ENCODE data around the gene TRIM9. TPM values are rescaled to one million over a fixed set of nuclear protein-coding genes. Genes with fewer than 3 reads are reported as not detected.

The TRIM9 gene
- total and polyA plus RNA-seq, 2 donors (not counting 3 experiments of a cell fraction or from before 2014, with no cell fraction given), result not detected

GRCh38 chr14:50984036-50984710 lies 110.7 kb downstream of the TRIM9 start:
- Histone ChIP-seq H3K27ac (ENCODE audit: insufficient read depth, low read depth, low read length) (no peak overlapping the region), H2AFZ (ENCODE audit: low read depth, low read length) (no peak overlapping the region), H3K9me1 (replicated peaks; ENCODE audit: control insufficient read depth, extremely low read depth, insufficient read depth, low read length) (no peaks in the 10 kb centered on the region), H3K9me3 (replicated peaks; ENCODE audit: control insufficient read depth, insufficient read depth, low read length) (no peaks in the 10 kb centered on the region), H4K20me1 (replicated peaks; ENCODE audit: control insufficient read depth, extremely low read depth, insufficient read depth, low read length) (no peaks in the 10 kb centered on the region), H3K79me2 (ENCODE audit: control insufficient read depth, insufficient read depth, low read length) (no peaks in the 10 kb centered on the region), H3K4me1 (ENCODE audit: control insufficient read depth, extremely low read depth, insufficient read depth, low read length) (no peaks in the 10 kb centered on the region), H3K9ac (replicated peaks; ENCODE audit: extremely low read depth, insufficient read depth, low read length) (no peak overlapping the region), H3K4me3 (replicated peaks in 1 of 3; ENCODE audit: insufficient read depth in 1 of 3, low read depth in 1 of 3, low read length in 3 of 3) (no peak overlapping the region), H3K4me2 (ENCODE audit: insufficient read depth, low read length) (no peak overlapping the region), H3K36me3 (ENCODE audit: control insufficient read depth in 2 of 2, extremely low read depth in 1 of 2, insufficient read depth in 2 of 2, low read length in 2 of 2) (no peaks in the 10 kb centered on the region), H3K27me3 (ENCODE audit: control insufficient read depth in 2 of 2, insufficient read depth in 2 of 2, low read length in 2 of 2) (peaks cover 20 to 36% of the 10 kb centered on the region in 2 experiments)
- intact Hi-C loops (cut with micrococcal nuclease) (no loop called here), dilution Hi-C loops (cut with MboI; ENCODE audit: extremely low pct_ligation_motif_present, low sequenced_read_pairs) (no loop called here)
- no TSS peak for BruUV-seq (replicated peaks)
- POLR2A ChIA-PET, result no interaction called here
- no peak for DNase-seq (ENCODE audit: low read depth, low spot score)
- CTCF ChIA-PET, result no interaction called here
- no peak for FAIRE-seq
- TF ChIP-seq POLR2A (IDR thresholded peaks at IDR 0.05; ENCODE audit: low read depth, low read length), result no peak
- no peak for TF ChIP-seq FOS (IDR thresholded peaks at IDR 0.05; ENCODE audit: borderline replicate concordance, insufficient read depth, low read length)
- TF ChIP-seq MAX (IDR thresholded peaks at IDR 0.05; ENCODE audit: insufficient read depth, insufficient read length), result no peak
- TF ChIP-seq JUN (IDR thresholded peaks at IDR 0.05; ENCODE audit: borderline replicate concordance, insufficient read depth, insufficient read length, low read depth), result no peak
- TF ChIP-seq GATA2 (IDR thresholded peaks at IDR 0.05; ENCODE audit: insufficient read depth, insufficient read length, low read depth, low read length), result no peak
- TF ChIP-seq POLR2AphosphoS5 (IDR thresholded peaks at IDR 0.05; ENCODE audit: insufficient read depth, low read depth, low read length), result no peak
- TF ChIP-seq CTCF (IDR thresholded peaks at IDR 0.05; ENCODE audit: extremely low read depth in 1 of 2, insufficient read depth in 1 of 2, low read depth in 1 of 2, low read length in 2 of 2), result no peak
- no peak for TF ChIP-seq EZH2 (IDR thresholded peaks at IDR 0.05; ENCODE audit: borderline replicate concordance, low read depth, low read length, severe bottlenecking)
- no peak for TF ChIP-seq MYC (IDR thresholded peaks at IDR 0.05; ENCODE audit: low read depth, low read length)

All from endothelial cell of umbilical vein (primary cell).